Right lobe of liver (tissue), 6 donors: ENCODE data around the gene ARHGAP20. TPM values are rescaled to one million over a fixed set of nuclear protein-coding genes. Genes with fewer than 3 reads are reported as not detected.

ENCODE experiments used
- ATAC-seq, 4 donors: fragments of 200-7000 bp; cut with Tn5 transposase; one replicate each; pipeline ENCODE4 v1.9.1; 2020; ENCODE audit warnings: mild to moderate bottlenecking in 4 of 4, moderate library complexity in 4 of 4
- DNase-seq, 3 donors: peaks; one replicate each; pipeline ENCODE4 v3.0.0-alpha.2; 2020
- H3K27ac ChIP-seq, 3 donors: fragments of 200-600 bp; one replicate each; pipeline ENCODE4 v1.8.0; 2022
- H3K27me3 ChIP-seq, 2 donors: fragments of 200-600 bp; one replicate each; pipeline ENCODE4 v1.8.0; 2022
- H3K36me3 ChIP-seq, 4 donors: fragments of 200-600 bp; sonication (generic) in 1 of 4; one replicate each; pipeline versions ENCODE4 v1.5.1 to v1.8.0; 2017 to 2022; ENCODE audit warnings: control low read depth in 1 of 4
- H3K4me1 ChIP-seq, 4 donors: fragments of 200-600 bp; sonication (generic) in 1 of 4; one replicate each; pipeline versions ENCODE4 v1.5.1 to v1.8.0; 2017 to 2022; ENCODE audit warnings: control low read depth in 1 of 4
- H3K4me3 ChIP-seq, 3 donors: fragments of 200-600 bp; one replicate each; pipeline ENCODE4 v1.8.0; 2022
- H3K9me3 ChIP-seq, 4 donors: fragments of 200-600 bp; sonication (generic) in 1 of 4; one replicate each; pipeline versions ENCODE4 v1.5.1 to v1.8.0; 2017 to 2022; ENCODE audit warnings: control low read depth in 1 of 4
- POLR2A ChIP-seq: fragments of 450-650 bp; IDR thresholded peaks from one replicate; pipeline ENCODE4 v1.6.1; 2017; ENCODE audit warnings: antibody characterized with exemption, mild to moderate bottlenecking
- whole genome bisulfite sequencing: methylation state at CpG from one replicate; pipeline ENCODE4 v1.1.6; 2018; ENCODE audit warnings: low coverage, low lambda C conversion rate; ENCODE audit not compliant: insufficient coverage; ENCODE audit errors: missing lambda C conversion rate; 5-methylcytosine and 5-hydroxymethylcytosine counted together
- intact Hi-C, 2 donors: fragments of 100-400 bp; cut with DNase I; formaldehyde crosslinking; loops; one replicate each; pipeline versions ENCODE4 v1.11.2 to v1.14.1; 2022
- total RNA-seq, 6 experiments: library from RNA; depleted of rRNA in 2 of 6; stranded (reverse); fragments of >200 nt in 2 of 6; fragmentation: NEBNext Ultra II Directional in 3 of 6; extraction: Animal tissue kit (Norgen Biotek cat#: 25700) in 3 of 6; gene quantifications; one replicate each; pipeline versions ENCODE4 v1.1.0 to v1.2.4, GENCODE V29; 2016 to 2023
- TF ChIP-seq, protein P1 (sequence below), 4 donors: fragments of 200-600 bp in 3 of 4; fragments of 450-650 bp in 1 of 4; IDR thresholded peaks; one replicate each; pipeline versions ENCODE4 v1.5.1 to v1.8.0; 2016 to 2022; ENCODE audit warnings: antibody characterized with exemption in 4 of 4, mild to moderate bottlenecking in 2 of 4
- donor health status: DM: no; HTN: yes; CAD: no.
- donor health status: DM: no; HTN: no; CAD: no.
- donor health status: DM: no; HTN: no; CAD: no.
- donor health status: DM: no; HTN: yes; CAD: no.
- donor health status: DM: no; HTN: yes; CAD: no.

Gene ARHGAP20
- total RNA-seq, 6 experiments from 2014 or later: 0.68 to 1.6 (median 0.98) TPM

DNA sequence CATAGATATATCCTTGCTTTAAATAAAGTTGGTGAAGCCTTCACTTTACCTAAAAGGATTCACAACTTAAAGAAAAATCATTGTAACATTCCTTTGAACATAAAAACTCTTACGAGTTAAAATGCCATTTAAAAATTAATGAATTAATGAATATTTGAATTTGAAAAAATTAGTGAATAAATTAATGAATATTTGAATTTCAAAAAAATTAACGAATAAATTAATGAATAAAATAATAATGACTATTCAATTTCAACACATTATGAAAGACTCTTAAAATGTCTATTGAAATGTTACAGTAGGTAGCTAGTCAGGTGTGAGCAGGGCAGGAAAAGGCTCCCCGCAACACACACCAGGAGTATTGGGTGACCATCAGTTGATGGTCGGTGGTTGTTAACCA, 22.9 kb downstream of the ARHGAP20 start:
- no peak for DNase-seq
- ATAC-seq: no peak
- no peaks in the 10 kb centered on the region for H3K27me3 ChIP-seq
- intact Hi-C loops: no loop called here
- TF ChIP-seq, protein P1, sequence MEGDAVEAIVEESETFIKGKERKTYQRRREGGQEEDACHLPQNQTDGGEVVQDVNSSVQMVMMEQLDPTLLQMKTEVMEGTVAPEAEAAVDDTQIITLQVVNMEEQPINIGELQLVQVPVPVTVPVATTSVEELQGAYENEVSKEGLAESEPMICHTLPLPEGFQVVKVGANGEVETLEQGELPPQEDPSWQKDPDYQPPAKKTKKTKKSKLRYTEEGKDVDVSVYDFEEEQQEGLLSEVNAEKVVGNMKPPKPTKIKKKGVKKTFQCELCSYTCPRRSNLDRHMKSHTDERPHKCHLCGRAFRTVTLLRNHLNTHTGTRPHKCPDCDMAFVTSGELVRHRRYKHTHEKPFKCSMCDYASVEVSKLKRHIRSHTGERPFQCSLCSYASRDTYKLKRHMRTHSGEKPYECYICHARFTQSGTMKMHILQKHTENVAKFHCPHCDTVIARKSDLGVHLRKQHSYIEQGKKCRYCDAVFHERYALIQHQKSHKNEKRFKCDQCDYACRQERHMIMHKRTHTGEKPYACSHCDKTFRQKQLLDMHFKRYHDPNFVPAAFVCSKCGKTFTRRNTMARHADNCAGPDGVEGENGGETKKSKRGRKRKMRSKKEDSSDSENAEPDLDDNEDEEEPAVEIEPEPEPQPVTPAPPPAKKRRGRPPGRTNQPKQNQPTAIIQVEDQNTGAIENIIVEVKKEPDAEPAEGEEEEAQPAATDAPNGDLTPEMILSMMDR (IDR thresholded peaks at IDR 0.05): no peak
- no peak for TF ChIP-seq POLR2A
- no peak overlapping the region for H3K27ac ChIP-seq
- H3K9me3 ChIP-seq: no peaks in the 10 kb centered on the region
- H3K4me1 ChIP-seq: no peaks in the 10 kb centered on the region
- no peaks in the 10 kb centered on the region for H3K36me3 ChIP-seq
- WGBS: 93% methylated on average over 4 of the region's 4 CpGs
- H3K4me3 ChIP-seq: no peak overlapping the region

DNA sequence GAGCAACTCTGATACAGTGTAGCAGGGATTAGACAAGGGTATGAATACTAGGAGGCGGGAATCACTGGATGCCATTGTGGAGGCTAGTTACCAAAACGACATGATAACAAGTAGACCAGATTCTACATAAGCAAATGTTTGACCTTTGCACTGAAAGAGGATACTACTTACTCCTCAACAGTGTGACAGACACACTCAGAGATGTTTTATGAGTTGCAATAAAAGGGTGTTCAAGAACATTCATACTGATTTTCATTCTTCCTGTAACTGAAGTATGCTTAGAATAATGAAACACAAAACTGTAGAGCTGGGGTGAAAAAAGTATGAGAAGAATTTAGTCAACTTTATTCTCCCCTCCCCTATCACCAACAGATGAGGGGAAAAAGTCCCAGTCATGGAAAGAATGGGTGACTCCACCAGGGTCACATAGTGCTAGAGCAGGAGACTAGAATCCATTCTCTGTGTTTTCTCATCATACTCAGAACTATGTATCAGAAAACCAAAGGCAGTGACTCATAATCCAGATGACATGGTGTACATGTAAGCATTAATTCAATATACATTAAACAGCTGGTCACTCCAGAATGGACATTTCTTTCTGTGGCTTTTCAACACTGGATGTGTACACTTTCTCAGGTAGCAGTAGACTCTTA, 32.8 kb downstream of the ARHGAP20 start:
- Histone ChIP-seq H3K27me3 (no peaks in the 10 kb centered on the region), H3K4me1 (no peaks in the 10 kb centered on the region), H3K36me3 (no peaks in the 10 kb centered on the region), H3K9me3 (no peaks in the 10 kb centered on the region), H3K27ac (no peak overlapping the region), H3K4me3 (no peak overlapping the region)
- no CpG with 5 or more reads among the region's 2 CpGs for WGBS
- no peak for TF ChIP-seq POLR2A
- TF ChIP-seq, protein P1 (IDR thresholded peaks at IDR 0.05): no peak
- ATAC-seq: no peak
- intact Hi-C loops: no loop called here
- no peak for DNase-seq

DNA sequence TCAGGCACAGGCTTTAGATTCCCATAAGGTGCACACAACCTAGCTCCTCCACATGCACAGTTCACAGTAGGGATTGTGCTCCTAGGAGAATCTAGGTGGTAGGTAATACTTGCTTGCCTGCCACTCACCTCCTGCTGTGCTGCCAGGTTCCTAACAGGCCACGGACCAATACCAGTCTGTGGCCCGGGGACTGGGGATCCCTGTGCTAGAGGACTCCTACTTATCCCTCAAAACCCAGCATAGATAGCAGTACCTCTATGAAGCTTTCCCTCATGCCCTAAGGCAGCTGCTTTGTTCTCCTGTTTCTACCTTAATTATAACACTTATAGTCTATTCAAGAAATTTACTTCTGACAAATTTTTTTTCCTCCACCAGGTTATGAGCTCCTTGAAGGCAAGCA, 36.7 kb downstream of the ARHGAP20 start:
- no peaks in the 10 kb centered on the region for H3K9me3 ChIP-seq
- no peak overlapping the region for H3K4me3 ChIP-seq
- no peak overlapping the region for H3K27ac ChIP-seq
- no peaks in the 10 kb centered on the region for H3K27me3 ChIP-seq
- H3K4me1 ChIP-seq: no peaks in the 10 kb centered on the region
- ATAC-seq (no peak), DNase-seq (no peak)
- TF ChIP-seq, protein P1 (IDR thresholded peaks at IDR 0.05): no peak
- TF ChIP-seq POLR2A: no peak
- intact Hi-C loops: no loop called here
- WGBS: no CpG with 5 or more reads among the region's 2 CpGs
- H3K36me3 ChIP-seq: no peaks in the 10 kb centered on the region

DNA sequence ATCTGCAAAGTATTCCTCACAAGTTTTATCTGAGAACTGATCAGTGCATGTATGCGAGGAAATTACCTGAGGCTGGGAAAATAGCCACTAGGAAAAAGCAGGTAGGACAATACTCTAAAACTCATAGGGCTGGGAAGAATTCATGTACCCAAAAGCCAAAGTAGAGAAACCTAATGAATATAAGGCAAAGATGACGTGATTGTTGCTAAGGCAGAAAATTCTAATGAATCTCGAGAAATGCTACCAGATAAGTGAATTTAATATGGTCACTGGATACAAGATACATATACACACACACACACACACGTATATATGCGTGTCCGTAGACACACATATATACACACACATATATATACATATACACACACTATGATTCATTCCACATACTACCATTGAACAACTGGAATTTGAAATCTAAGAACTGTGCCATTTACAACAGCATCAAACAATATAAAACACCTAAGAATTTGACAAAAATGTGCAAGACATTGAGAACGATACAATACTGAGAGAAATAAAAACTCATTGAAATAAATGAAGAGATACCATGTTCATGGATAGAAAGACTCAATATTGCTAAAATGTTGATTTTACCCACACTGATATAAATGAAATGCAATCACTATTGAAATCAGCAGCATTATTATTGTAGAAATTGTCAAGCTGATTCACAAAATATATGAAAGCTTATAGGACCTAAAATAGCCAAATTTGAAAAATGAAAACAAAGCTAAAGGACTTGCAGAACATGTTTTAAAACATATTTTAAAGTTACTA, 46.4 kb downstream of the ARHGAP20 start:
- H3K4me1 ChIP-seq: no peaks in the 10 kb centered on the region
- H3K4me3 ChIP-seq: no peak overlapping the region
- 90% methylated on average over 5 of the region's 7 CpGs for WGBS
- DNase-seq (no peak), ATAC-seq (no peak)
- H3K9me3 ChIP-seq: no peaks in the 10 kb centered on the region
- H3K36me3 ChIP-seq: no peaks in the 10 kb centered on the region
- H3K27ac ChIP-seq: no peak overlapping the region
- TF ChIP-seq, protein P1 (IDR thresholded peaks at IDR 0.05): no peak
- TF ChIP-seq POLR2A: no peak
- intact Hi-C loops: no loop called here
- H3K27me3 ChIP-seq: no peaks in the 10 kb centered on the region
